BJ (cell line): Measurements from ENCODE around the gene LRBA. TPM values are rescaled to one million over a fixed set of nuclear protein-coding genes. Genes with fewer than 3 reads are reported as not detected.

ENCODE experiments used
- CTCF ChIA-PET: fragments of 350-600 bp; formaldehyde crosslinking; extraction: SDS; loops from one replicate; lab custom pipeline; 2021; ENCODE audit warnings: antibody characterized with exemption, inconsistent platforms; lab: Yijun Ruan, JAX
- POLR2A ChIA-PET: fragments of 300-600 bp; sonication (Branson Sonifier 250); formaldehyde crosslinking; extraction: SDS; loops from one replicate; lab custom pipeline; 2021; ENCODE audit warnings: antibody characterized with exemption; lab: Charles Lee
- DNase-seq: peaks from one replicate; pipeline ENCODE4 v3.0.0-alpha.2; 2011; ENCODE audit warnings: low read depth
- H3K27me3 ChIP-seq: 2 replicates; pipeline ENCODE4 v1.6.0; 2011; ENCODE audit warnings: low read length; ENCODE audit not compliant: control insufficient read depth, insufficient read depth
- H3K36me3 ChIP-seq: 2 replicates; pipeline ENCODE4 v1.5.1; 2011; ENCODE audit warnings: low read length; ENCODE audit not compliant: control insufficient read depth, insufficient read depth
- H3K4me3 ChIP-seq: 2 replicates; pipeline ENCODE4 v1.5.1; 2011; ENCODE audit warnings: low read depth, mild to moderate bottlenecking, control low read depth, low read length
- polyA plus RNA-seq: library from polyadenylated mRNA; depleted of rRNA; stranded (reverse); fragments of >200 nt; gene quantifications from 2 replicates; pipeline ENCODE4 v1.2.3, GENCODE V29; 2011
- TF ChIP-seq, protein P1 (sequence below): IDR thresholded peaks from 2 replicates; pipeline ENCODE4 v1.5.1; 2011; ENCODE audit warnings: low read depth, mild to moderate bottlenecking, control low read depth, inconsistent platforms, low read length, moderate library complexity; ENCODE audit not compliant: insufficient read depth

The LRBA gene
- polyA plus RNA-seq, 1 experiment, result 8.2 TPM

DNA sequence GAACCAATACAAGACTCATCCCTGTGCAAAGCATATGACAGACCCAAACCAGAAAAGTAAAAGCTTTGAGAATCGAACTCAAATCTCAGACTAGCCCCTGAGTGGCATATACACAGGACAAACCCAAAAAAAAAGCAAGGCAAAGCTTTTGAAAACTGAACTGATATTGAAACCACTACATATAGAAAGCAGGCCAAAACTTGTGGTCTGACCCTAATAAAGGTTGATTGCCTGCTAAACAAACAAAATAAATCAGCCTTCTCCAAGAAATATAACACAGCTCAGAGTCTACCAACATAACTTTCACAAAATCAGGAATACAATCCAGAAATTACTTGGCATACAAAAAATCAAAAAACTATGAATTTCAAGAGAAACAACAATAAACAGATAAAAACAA, 40.3 kb downstream of the LRBA start:
- POLR2A ChIA-PET, result no interaction called here
- Histone ChIP-seq H3K4me3 (no peak overlapping the region), H3K27me3 (no peaks in the 10 kb centered on the region), H3K36me3 (no peaks in the 10 kb centered on the region)
- TF ChIP-seq, protein P1, sequence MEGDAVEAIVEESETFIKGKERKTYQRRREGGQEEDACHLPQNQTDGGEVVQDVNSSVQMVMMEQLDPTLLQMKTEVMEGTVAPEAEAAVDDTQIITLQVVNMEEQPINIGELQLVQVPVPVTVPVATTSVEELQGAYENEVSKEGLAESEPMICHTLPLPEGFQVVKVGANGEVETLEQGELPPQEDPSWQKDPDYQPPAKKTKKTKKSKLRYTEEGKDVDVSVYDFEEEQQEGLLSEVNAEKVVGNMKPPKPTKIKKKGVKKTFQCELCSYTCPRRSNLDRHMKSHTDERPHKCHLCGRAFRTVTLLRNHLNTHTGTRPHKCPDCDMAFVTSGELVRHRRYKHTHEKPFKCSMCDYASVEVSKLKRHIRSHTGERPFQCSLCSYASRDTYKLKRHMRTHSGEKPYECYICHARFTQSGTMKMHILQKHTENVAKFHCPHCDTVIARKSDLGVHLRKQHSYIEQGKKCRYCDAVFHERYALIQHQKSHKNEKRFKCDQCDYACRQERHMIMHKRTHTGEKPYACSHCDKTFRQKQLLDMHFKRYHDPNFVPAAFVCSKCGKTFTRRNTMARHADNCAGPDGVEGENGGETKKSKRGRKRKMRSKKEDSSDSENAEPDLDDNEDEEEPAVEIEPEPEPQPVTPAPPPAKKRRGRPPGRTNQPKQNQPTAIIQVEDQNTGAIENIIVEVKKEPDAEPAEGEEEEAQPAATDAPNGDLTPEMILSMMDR, result no peak
- no peak for DNase-seq
- CTCF ChIA-PET, result interaction anchor here (0.6 to 4.1 kb wide), 3 partner anchors 10 to 707 kb away, joined by 3 to 20 read pairs (median 3); no protein-coding TSS in a partner anchor

DNA sequence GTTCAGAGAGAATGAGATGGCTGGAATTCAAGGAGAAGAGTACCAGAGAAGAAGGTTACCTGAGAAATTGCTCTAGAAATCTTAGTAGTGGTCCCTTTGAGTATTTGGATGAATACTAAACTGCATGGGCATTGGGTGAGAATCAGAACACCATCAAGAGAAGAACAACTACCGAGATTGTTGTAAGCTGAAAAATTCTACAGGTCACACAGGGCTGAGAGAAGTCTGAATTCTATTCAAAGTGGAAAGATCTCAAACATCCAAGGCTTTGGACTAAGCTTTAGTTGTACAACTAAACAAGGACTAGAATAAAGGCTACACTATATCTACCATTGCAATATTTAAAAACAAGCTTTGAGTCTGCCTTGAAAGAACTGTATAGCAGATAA, 40.8 kb downstream of the LRBA start:
- Histone ChIP-seq H3K27me3 (no peaks in the 10 kb centered on the region), H3K4me3 (no peak overlapping the region), H3K36me3 (no peaks in the 10 kb centered on the region)
- ChIA-PET CTCF (interaction anchor here (0.6 to 4.1 kb wide), 3 partner anchors 10 to 254 kb away, joined by 3 to 20 read pairs (median 3); no protein-coding TSS in a partner anchor), POLR2A (no interaction called here)
- TF ChIP-seq, protein P1, result no peak
- no peak for DNase-seq

DNA sequence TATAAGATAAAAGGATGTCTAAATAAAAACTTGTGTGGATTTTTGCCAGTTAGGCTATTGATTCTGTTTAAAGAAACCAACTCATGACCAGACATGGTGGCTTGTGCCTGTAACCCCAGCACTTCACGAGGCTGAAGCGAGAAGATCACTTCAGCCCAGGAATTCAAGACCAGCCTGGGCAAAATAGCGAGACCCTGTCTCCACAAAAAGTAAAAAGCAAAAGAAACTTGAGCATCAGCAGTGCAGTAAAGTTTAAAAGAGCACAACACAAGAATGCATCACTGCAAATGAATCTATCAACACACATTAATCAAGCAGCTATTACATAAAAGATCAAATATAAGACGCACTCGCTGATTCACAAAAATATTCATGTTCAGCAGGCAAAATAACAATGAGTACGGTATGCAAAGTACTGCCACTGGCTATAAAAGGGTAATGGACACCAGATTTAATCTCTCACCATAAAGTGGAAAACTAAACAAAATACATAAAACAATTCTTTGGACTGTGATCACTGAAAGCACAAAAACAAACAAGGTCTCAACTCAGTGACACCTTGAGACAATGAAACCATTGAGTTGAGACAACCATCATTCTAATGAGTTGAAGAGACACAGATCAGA, 41.3 kb downstream of the LRBA start:
- ChIA-PET POLR2A (no interaction called here), CTCF (interaction anchor here (0.6 to 4.1 kb wide), 3 partner anchors 11 to 255 kb away, joined by 3 to 20 read pairs (median 3); no protein-coding TSS in a partner anchor)
- no peaks in the 10 kb centered on the region for H3K27me3 ChIP-seq
- no peak overlapping the region for H3K4me3 ChIP-seq
- H3K36me3 ChIP-seq, result no peaks in the 10 kb centered on the region
- no peak for DNase-seq
- TF ChIP-seq, protein P1, result no peak

DNA sequence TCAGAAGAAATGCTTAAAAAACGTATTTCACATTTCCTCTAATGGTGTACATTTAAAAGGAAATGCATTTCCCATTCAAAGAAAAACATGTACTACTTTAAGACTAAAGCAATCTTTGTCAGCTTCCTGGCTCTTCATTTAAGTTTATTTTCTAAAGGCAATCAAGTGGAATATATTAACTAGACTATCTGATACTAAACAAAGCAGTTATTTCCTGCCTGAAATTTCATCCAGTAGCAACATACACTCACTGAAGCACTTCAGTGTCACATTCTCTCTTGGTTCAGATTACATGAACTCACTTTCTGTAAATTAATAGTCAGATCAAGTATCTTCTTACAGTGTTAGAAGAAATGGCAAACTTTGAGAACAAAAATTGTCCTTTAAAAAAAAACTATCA, 42.5 kb downstream of the LRBA start:
- H3K27me3 ChIP-seq, result no peaks in the 10 kb centered on the region
- no peaks in the 10 kb centered on the region for H3K36me3 ChIP-seq
- no peak overlapping the region for H3K4me3 ChIP-seq
- DNase-seq, result no peak
- ChIA-PET POLR2A (no interaction called here), CTCF (interaction anchor here (4.1 kb wide), 1 partner anchor 12 kb away, joined by 20 read pairs; no protein-coding TSS in a partner anchor)
- TF ChIP-seq, protein P1, result no peak

DNA sequence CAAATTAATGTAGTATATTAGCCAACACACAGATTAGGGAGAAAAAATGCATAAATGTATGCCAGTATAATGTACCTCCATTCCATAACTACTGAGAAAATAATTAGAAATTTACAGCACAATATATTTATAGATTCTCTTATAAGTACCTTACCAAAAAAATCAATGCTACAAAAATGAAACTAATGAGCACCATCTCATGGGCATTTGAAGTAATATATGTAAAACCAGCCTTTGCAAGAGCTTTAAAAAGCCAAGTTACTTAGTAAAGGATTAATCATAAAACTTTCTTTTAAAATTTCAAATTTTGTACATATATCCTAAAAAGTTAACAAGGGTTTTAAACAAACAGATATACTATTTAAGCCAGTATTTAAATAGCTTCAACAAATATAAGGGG, 43.2 kb downstream of the LRBA start:
- ChIA-PET CTCF (interaction anchor here (1.4 to 4.1 kb wide), 2 partner anchors 12 kb away, joined by 4 to 20 read pairs; no protein-coding TSS in a partner anchor), POLR2A (interaction anchor here (0.6 kb wide), 1 partner anchor 40 kb away, joined by 7 read pairs; no protein-coding TSS in a partner anchor)
- no peak overlapping the region for H3K4me3 ChIP-seq
- H3K27me3 ChIP-seq, result no peaks in the 10 kb centered on the region
- DNase-seq, result no peak
- TF ChIP-seq, protein P1, result no peak
- no peaks in the 10 kb centered on the region for H3K36me3 ChIP-seq
